ENCODE data around the gene STARD9. TPM values are rescaled to one million over a fixed set of nuclear protein-coding genes. Genes with fewer than 3 reads are reported as not detected.
A peak's percentile ranks its signal among the peaks of the same experiment; 100 is the strongest.

STARD9 gene
- total and polyA plus RNA-seq, 9 of the 15 experiments (the other 6 are each of a cell fraction or from before 2014, with no cell fraction given) = 0.45 to 6.0 (median 3.6) TPM

DNA sequence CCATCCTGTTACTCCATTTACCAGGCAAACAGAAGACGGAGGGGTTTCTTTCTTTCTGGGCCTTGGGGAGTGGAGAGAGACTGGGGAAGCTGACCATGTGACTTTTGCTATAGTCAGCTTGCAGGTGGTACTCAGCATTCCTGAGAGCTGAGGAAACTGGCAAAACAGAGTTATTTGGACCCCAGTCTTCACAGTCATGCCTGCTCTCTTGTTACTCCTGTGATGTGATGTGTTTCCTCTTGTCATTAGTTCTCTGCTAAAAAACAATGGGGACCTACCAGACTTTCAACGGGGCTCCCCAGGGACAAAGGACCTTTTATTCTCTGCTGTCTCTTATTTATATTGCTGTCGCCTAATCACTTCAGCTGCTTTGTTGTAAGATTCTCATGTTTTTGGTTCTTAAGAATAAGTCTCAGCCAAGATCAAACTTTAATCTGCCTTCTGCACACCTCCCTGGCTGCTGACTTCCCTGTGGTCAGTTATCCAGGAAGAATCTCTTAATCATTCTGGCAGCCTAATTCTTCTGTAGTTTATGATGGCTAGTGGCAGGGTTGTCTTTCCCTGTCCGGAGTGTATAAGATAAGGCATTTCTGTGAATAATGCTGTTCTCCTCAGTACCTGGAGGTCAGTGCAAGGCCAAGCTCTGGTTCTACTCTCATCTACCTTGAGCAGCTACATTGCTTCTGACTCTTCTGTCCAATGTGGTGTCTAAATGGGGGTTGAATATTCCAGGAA lies 8.8 kb downstream of the STARD9 start (continued):
- TF ChIP-seq, protein P1, sequence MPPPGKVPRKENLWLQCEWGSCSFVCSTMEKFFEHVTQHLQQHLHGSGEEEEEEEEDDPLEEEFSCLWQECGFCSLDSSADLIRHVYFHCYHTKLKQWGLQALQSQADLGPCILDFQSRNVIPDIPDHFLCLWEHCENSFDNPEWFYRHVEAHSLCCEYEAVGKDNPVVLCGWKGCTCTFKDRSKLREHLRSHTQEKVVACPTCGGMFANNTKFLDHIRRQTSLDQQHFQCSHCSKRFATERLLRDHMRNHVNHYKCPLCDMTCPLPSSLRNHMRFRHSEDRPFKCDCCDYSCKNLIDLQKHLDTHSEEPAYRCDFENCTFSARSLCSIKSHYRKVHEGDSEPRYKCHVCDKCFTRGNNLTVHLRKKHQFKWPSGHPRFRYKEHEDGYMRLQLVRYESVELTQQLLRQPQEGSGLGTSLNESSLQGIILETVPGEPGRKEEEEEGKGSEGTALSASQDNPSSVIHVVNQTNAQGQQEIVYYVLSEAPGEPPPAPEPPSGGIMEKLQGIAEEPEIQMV (tag; conservative IDR thresholded peaks at IDR 0.05; ENCODE audit: low read depth) = no peak; the same call in 1 of the 2 replicates
- TF ChIP-seq, protein P2, sequence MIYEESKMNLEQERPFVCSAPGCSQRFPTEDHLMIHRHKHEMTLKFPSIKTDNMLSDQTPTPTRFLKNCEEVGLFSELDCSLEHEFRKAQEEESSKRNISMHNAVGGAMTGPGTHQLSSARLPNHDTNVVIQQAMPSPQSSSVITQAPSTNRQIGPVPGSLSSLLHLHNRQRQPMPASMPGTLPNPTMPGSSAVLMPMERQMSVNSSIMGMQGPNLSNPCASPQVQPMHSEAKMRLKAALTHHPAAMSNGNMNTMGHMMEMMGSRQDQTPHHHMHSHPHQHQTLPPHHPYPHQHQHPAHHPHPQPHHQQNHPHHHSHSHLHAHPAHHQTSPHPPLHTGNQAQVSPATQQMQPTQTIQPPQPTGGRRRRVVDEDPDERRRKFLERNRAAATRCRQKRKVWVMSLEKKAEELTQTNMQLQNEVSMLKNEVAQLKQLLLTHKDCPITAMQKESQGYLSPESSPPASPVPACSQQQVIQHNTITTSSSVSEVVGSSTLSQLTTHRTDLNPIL (CRISPR knock-in tag; IDR thresholded peaks at IDR 0.05) = no peak
- TF ChIP-seq MTA1 (IDR thresholded peaks at IDR 0.05; ENCODE audit: borderline replicate concordance) = peak; percentile 76; the same call in 1 of the 2 replicates
- peak; percentile 46; the same call in 1 of the 2 replicates for TF ChIP-seq GATAD2A (IDR thresholded peaks at IDR 0.05)
- no peak for TF ChIP-seq TARDBP (IDR thresholded peaks at IDR 0.05)
- no peak for TF ChIP-seq ELF1 (tag; IDR thresholded peaks at IDR 0.05)
- peak; percentile 81 to 97; a peak in 3 of 4 replicates for TF ChIP-seq RCOR1 (IDR thresholded peaks at IDR 0.05; ENCODE audit: borderline replicate concordance in 1 of 2, low read depth in 2 of 2, low read length in 2 of 2)
- TF ChIP-seq, protein P3, sequence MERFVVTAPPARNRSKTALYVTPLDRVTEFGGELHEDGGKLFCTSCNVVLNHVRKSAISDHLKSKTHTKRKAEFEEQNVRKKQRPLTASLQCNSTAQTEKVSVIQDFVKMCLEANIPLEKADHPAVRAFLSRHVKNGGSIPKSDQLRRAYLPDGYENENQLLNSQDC (CRISPR knock-in tag; IDR thresholded peaks at IDR 0.05) = no peak
- no peak for TF ChIP-seq EWSR1 (IDR thresholded peaks at IDR 0.05; ENCODE audit: borderline replicate concordance, low read depth, partially characterized antibody)
- TF ChIP-seq TAL1 (IDR thresholded peaks at IDR 0.05) = peak; percentile 89
- TF ChIP-seq, protein P4, sequence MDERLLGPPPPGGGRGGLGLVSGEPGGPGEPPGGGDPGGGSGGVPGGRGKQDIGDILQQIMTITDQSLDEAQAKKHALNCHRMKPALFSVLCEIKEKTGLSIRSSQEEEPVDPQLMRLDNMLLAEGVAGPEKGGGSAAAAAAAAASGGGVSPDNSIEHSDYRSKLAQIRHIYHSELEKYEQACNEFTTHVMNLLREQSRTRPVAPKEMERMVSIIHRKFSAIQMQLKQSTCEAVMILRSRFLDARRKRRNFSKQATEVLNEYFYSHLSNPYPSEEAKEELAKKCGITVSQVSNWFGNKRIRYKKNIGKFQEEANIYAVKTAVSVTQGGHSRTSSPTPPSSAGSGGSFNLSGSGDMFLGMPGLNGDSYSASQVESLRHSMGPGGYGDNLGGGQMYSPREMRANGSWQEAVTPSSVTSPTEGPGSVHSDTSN (CRISPR knock-in tag; IDR thresholded peaks at IDR 0.05; ENCODE audit: low read depth) = no peak
- TF ChIP-seq, protein P4 (tag; conservative IDR thresholded peaks at IDR 0.05; ENCODE audit: low read depth) = peak; percentile 86
- TF ChIP-seq CCAR2 (IDR thresholded peaks at IDR 0.05; ENCODE audit: low read depth, low read length) = no peak
- TF ChIP-seq FOXP1 (CRISPR knock-in tag; IDR thresholded peaks at IDR 0.05) = no peak
- TF ChIP-seq RBM39 (optimal IDR thresholded peaks at IDR 0.05; ENCODE audit: low read depth, low read length) = no peak
- peak; percentile 93 for TF ChIP-seq CBFA2T2 (conservative IDR thresholded peaks at IDR 0.05)
- TF ChIP-seq, protein P5, sequence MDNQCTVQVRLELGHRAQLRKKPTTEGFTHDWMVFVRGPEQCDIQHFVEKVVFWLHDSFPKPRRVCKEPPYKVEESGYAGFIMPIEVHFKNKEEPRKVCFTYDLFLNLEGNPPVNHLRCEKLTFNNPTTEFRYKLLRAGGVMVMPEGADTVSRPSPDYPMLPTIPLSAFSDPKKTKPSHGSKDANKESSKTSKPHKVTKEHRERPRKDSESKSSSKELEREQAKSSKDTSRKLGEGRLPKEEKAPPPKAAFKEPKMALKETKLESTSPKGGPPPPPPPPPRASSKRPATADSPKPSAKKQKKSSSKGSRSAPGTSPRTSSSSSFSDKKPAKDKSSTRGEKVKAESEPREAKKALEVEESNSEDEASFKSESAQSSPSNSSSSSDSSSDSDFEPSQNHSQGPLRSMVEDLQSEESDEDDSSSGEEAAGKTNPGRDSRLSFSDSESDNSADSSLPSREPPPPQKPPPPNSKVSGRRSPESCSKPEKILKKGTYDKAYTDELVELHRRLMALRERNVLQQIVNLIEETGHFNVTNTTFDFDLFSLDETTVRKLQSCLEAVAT (IDR thresholded peaks at IDR 0.05) = peak in 1 of 2 experiments; percentile 95; a peak in 2 of 4 replicates
- TF ChIP-seq KLF16 (IDR thresholded peaks at IDR 0.05) = peak; percentile 83
- TF ChIP-seq, protein P6, sequence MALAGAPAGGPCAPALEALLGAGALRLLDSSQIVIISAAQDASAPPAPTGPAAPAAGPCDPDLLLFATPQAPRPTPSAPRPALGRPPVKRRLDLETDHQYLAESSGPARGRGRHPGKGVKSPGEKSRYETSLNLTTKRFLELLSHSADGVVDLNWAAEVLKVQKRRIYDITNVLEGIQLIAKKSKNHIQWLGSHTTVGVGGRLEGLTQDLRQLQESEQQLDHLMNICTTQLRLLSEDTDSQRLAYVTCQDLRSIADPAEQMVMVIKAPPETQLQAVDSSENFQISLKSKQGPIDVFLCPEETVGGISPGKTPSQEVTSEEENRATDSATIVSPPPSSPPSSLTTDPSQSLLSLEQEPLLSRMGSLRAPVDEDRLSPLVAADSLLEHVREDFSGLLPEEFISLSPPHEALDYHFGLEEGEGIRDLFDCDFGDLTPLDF (CRISPR knock-in tag; IDR thresholded peaks at IDR 0.05) = 0 out of 2 replicates have a peak, but pooled peaks have one; percentile 49
- peak; percentile 37 for TF ChIP-seq TBP (optimal IDR thresholded peaks at IDR 0.05; ENCODE audit: low read depth, low read length)
